Activated T-helper 17 cell treated with anti-CD3 and anti-CD28 coated beads, Interleukin-2, amount 50 U/mL, for 72 hours (primary cell): ENCODE measurements around the gene KRT25. TPM values are rescaled to one million over a fixed set of nuclear protein-coding genes. Genes with fewer than 3 reads are reported as not detected.

Source experiments
- ATAC-seq: fragments of 150-1000 bp; cut with Tn5 transposase; replicated peaks from 2 replicates; pipeline ENCODE4 v1.10.0; 2021; ENCODE audit warnings: mild to moderate bottlenecking, moderate library complexity
- H3K27ac Mint-ChIP-seq: one replicate; pipeline ENCODE4 v1.8.0; 2022; ENCODE audit warnings: mixed read lengths
- H3K27me3 Mint-ChIP-seq: one replicate; pipeline ENCODE4 v1.8.0; 2022; ENCODE audit warnings: mixed read lengths
- H3K36me3 Mint-ChIP-seq: one replicate; pipeline ENCODE4 v1.8.0; 2022; ENCODE audit warnings: low read depth, mild to moderate bottlenecking, mixed read lengths
- H3K4me1 Mint-ChIP-seq: one replicate; pipeline ENCODE4 v1.8.0; 2022; ENCODE audit warnings: mixed read lengths
- H3K4me3 Mint-ChIP-seq: one replicate; pipeline ENCODE4 v1.8.0; 2022; ENCODE audit warnings: mild to moderate bottlenecking, mixed read lengths
- H3K9me3 Mint-ChIP-seq: one replicate; pipeline ENCODE4 v1.8.0; 2022; ENCODE audit warnings: mixed read lengths
- total RNA-seq, 2 donors: library from RNA; stranded (reverse); gene quantifications; one replicate each; pipeline ENCODE4 v1.2.3, GENCODE V29; 2022

Gene KRT25
- total RNA-seq, 2 donors from 2014 or later, result not detected

- H3K27me3 Mint-ChIP-seq, result peaks cover 22% of the 10 kb centered on the region
- no peaks in the 10 kb centered on the region for H3K4me1 Mint-ChIP-seq
- H3K27ac Mint-ChIP-seq, result no peak overlapping the region
- no peaks in the 10 kb centered on the region for H3K9me3 Mint-ChIP-seq
- H3K4me3 Mint-ChIP-seq, result no peak overlapping the region
- no peaks in the 10 kb centered on the region for H3K36me3 Mint-ChIP-seq
- no peak for ATAC-seq
Measured at GRCh38 chr17:40727447-40728231, 27.5 kb downstream of the KRT25 start.

GRCh38 chr17:40726919-40727318 is 28.2 kb downstream of the KRT25 start:
- H3K4me1 Mint-ChIP-seq, result no peaks in the 10 kb centered on the region
- no peak overlapping the region for H3K4me3 Mint-ChIP-seq
- no peaks in the 10 kb centered on the region for H3K9me3 Mint-ChIP-seq
- no peaks in the 10 kb centered on the region for H3K36me3 Mint-ChIP-seq
- H3K27me3 Mint-ChIP-seq, result peaks cover 17% of the 10 kb centered on the region
- no peak for ATAC-seq
- H3K27ac Mint-ChIP-seq, result no peak overlapping the region

- Mint-ChIP-seq H3K4me3 (no peak overlapping the region), H3K9me3 (no peaks in the 10 kb centered on the region), H3K27ac (no peak overlapping the region), H3K27me3 (peaks cover 15% of the 10 kb centered on the region), H3K4me1 (no peaks in the 10 kb centered on the region), H3K36me3 (no peaks in the 10 kb centered on the region)
- no peak for ATAC-seq
Measured at GRCh38 chr17:40724656-40725055, 30.5 kb downstream of the KRT25 start.

DNA sequence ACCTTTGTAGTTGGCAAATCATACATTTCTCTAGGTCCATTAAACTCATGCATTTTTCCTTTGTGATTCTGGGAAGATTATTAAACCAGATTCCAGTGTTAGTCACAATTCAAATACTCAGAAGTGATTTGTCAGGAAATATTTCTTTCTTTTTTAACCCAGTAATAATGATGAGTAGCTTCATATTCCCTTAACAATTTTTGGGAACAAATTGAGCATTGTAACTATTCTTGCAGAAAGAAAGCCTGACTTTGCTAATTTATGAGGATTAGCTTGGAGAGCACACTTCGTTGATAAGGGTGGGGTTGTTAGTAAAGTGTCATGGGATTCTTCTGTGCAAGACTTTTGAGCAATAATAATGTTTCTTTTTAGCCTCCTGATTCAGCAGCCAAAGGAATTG is 32.9 kb downstream of the KRT25 start:
- no peaks in the 10 kb centered on the region for H3K4me1 Mint-ChIP-seq
- no peak overlapping the region for H3K4me3 Mint-ChIP-seq
- H3K9me3 Mint-ChIP-seq, result no peaks in the 10 kb centered on the region
- H3K27me3 Mint-ChIP-seq, result peaks cover 16% of the 10 kb centered on the region
- H3K36me3 Mint-ChIP-seq, result no peaks in the 10 kb centered on the region
- no peak for ATAC-seq
- no peak overlapping the region for H3K27ac Mint-ChIP-seq

DNA sequence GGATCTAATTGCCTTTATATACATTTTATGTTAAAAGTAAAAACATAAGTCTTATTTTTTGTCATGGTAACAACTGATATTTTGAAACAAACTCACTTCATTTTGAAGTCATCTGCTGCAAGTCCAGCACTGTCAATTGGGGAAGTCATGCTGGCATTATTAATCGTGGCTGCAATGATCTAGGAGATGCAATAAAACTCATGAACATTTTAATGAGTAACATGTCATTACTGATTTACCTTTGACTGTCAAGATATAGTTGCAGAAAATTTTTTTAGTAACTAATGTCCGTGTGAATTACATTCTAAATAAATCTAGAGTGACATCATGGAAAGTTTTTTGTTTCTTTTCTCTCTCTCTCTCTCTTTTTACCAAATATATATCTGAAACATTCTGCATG is 34.2 kb downstream of the KRT25 start:
- peak overlapping the region; percentile 22 for H3K27ac Mint-ChIP-seq
- H3K27me3 Mint-ChIP-seq, result peaks cover 20% of the 10 kb centered on the region

DNA sequence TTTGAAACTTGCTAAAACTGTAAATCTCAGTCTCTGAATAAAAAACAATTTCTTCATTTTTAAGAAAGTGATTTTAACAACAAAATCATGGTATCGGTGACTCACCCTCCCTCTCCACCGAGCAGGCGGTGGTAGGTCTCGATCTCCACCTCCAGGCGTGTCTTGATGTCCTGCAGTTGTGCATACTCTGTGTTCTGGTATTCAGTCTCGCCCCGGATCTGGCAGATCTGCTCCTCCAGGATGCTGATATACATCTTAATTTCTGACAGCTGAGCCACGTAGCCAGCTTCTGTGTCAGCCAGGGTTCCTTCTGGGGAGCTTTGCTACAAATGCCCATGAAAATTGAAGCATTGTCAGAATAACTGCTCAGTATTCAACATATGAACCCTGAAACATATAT is 36.2 kb downstream of the KRT25 start:
- Mint-ChIP-seq H3K27ac (no peak overlapping the region), H3K27me3 (peaks cover 20% of the 10 kb centered on the region), H3K4me3 (no peak overlapping the region), H3K36me3 (no peaks in the 10 kb centered on the region), H3K9me3 (no peaks in the 10 kb centered on the region), H3K4me1 (no peaks in the 10 kb centered on the region)
- ATAC-seq, result no peak

More for the DNA sequence above, 34.2 kb downstream of the KRT25 start:
- no peak overlapping the region for H3K4me3 Mint-ChIP-seq
- no peaks in the 10 kb centered on the region for H3K9me3 Mint-ChIP-seq
- no peak for ATAC-seq
- no peaks in the 10 kb centered on the region for H3K36me3 Mint-ChIP-seq
- H3K4me1 Mint-ChIP-seq, result no peaks in the 10 kb centered on the region

DNA sequence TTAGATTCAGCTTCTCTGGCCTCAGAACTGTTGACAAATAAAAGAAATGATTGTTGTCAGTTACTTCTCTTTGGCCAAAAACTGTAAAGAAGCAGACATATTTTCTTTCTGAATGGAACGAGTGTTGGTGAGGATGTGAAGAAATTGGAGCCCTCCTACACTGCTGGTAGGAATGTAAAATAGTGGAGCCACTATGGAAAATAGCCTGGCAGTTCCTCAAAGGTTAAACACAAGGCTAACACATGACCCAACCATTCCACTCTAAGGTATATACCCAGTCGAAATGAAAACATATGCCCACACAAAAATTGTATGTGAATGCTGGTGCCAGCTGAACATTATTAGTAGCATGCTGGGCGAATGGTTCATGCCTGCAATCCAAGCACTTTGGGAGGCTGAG is 37.4 kb downstream of the KRT25 start:
- H3K27me3 Mint-ChIP-seq, result peaks cover 15% of the 10 kb centered on the region
- no peak overlapping the region for H3K27ac Mint-ChIP-seq
- no peak overlapping the region for H3K4me3 Mint-ChIP-seq
- no peaks in the 10 kb centered on the region for H3K4me1 Mint-ChIP-seq
- H3K36me3 Mint-ChIP-seq, result no peaks in the 10 kb centered on the region
- no peaks in the 10 kb centered on the region for H3K9me3 Mint-ChIP-seq
- no peak for ATAC-seq

GRCh38 chr17:40714473-40714872 is 40.7 kb downstream of the KRT25 start:
- H3K4me1 Mint-ChIP-seq, result no peaks in the 10 kb centered on the region
- no peaks in the 10 kb centered on the region for H3K36me3 Mint-ChIP-seq
- H3K27ac Mint-ChIP-seq, result no peak overlapping the region
- ATAC-seq, result no peak
- H3K4me3 Mint-ChIP-seq, result no peak overlapping the region
- H3K9me3 Mint-ChIP-seq, result no peaks in the 10 kb centered on the region
- peaks cover 11% of the 10 kb centered on the region for H3K27me3 Mint-ChIP-seq

DNA sequence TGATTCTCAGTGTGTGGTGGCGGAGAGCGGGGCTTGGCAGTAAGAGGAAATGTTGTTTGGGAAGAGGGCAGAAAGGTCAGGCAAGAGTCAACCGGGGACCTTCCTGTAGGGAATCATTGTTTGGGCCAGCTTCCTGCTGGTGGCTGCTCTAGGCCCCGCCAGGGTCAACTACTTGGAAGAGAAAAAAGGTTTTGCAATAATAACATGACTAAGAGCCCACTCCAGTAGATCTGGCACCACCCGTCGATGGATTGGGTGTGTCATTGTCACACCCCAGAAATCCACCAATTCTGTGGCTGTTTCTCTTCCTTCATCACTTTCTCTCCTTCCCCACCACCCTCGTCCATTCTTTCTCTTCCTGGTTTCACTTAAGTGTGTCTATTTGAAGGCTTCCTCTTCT is 47.4 kb downstream of the KRT25 start:
- H3K9me3 Mint-ChIP-seq, result no peaks in the 10 kb centered on the region
- no peak overlapping the region for H3K4me3 Mint-ChIP-seq
- peaks cover 14% of the 10 kb centered on the region for H3K27me3 Mint-ChIP-seq
- no peak overlapping the region for H3K27ac Mint-ChIP-seq
- no peaks in the 10 kb centered on the region for H3K36me3 Mint-ChIP-seq
- ATAC-seq, result no peak
- no peaks in the 10 kb centered on the region for H3K4me1 Mint-ChIP-seq

GRCh38 chr17:40705584-40705983 is 49.5 kb downstream of the KRT25 start:
- Mint-ChIP-seq H3K27ac (no peak overlapping the region), H3K27me3 (peaks cover 15% of the 10 kb centered on the region), H3K4me1 (no peaks in the 10 kb centered on the region), H3K36me3 (no peaks in the 10 kb centered on the region), H3K4me3 (no peak overlapping the region), H3K9me3 (no peaks in the 10 kb centered on the region)
- no peak for ATAC-seq

GRCh38 chr17:40703652-40704051 is 51.5 kb downstream of the KRT25 start, which contains the start of gene KRT24:
KRT24 (minus strand) TSS chr17:40703752; CDS start chr17:40703693, 59 bp downstream.
- no peaks in the 10 kb centered on the region for H3K36me3 Mint-ChIP-seq
- no peak for ATAC-seq

DNA sequence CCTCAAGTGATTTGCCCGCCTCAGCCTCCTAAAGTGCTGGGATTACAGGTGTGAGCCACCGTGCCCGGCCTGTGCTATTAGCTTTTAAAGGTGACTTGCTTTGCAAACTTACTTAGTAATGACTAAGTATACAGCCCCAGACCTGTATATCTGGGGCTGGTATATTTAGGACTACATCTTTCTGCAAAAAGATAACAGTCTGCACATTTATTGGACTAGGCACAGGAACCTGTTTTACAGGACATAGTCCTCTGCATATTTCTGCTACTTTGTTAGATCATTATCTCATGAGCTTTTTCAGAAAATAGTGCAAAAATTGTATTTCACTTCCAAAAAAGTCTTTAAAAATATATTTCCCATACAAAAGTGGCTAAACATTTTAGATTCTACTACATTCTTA is 52.9 kb downstream of the KRT25 start:
- H3K36me3 Mint-ChIP-seq, result no peaks in the 10 kb centered on the region
- no peak overlapping the region for H3K27ac Mint-ChIP-seq
- no peak overlapping the region for H3K4me3 Mint-ChIP-seq
- H3K9me3 Mint-ChIP-seq, result no peaks in the 10 kb centered on the region
- no peak for ATAC-seq
- no peaks in the 10 kb centered on the region for H3K4me1 Mint-ChIP-seq
- H3K27me3 Mint-ChIP-seq, result peaks cover 16% of the 10 kb centered on the region

More at GRCh38 chr17:40703652-40704051, 51.5 kb downstream of the KRT25 start, which contains the start of gene KRT24:
- Mint-ChIP-seq H3K4me1 (no peaks in the 10 kb centered on the region), H3K27ac (no peak within 1 kb of the TSS), H3K9me3 (no peaks in the 10 kb centered on the region), H3K4me3 (no peak within 1 kb of the TSS), H3K27me3 (peaks cover 15% of the 10 kb centered on the region)

DNA sequence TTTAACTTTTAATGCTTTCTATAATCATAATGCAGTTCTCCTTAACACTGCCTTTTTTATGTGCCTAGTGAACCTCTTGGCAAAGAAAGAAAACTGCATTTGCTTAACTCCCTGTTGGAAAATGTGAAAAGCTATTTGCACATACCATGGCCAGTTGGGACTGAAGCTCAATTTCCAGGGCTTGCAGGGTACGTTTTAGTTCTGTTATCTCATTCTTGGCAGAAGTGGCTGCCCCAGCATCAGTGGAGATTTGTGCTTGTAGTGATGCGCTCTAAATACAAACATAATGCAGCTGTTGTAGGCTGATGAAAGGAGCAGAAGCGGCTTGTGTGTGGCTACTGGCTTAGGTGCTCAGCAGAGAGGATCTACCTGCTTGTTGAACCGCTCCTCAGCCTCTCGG is 55.3 kb downstream of the KRT25 start:
- no peak overlapping the region for H3K27ac Mint-ChIP-seq
- H3K9me3 Mint-ChIP-seq, result no peaks in the 10 kb centered on the region
- no peak for ATAC-seq
- peaks cover 3% of the 10 kb centered on the region for H3K4me1 Mint-ChIP-seq
- no peak overlapping the region for H3K4me3 Mint-ChIP-seq
- no peaks in the 10 kb centered on the region for H3K36me3 Mint-ChIP-seq
- H3K27me3 Mint-ChIP-seq, result peaks cover 20% of the 10 kb centered on the region

DNA sequence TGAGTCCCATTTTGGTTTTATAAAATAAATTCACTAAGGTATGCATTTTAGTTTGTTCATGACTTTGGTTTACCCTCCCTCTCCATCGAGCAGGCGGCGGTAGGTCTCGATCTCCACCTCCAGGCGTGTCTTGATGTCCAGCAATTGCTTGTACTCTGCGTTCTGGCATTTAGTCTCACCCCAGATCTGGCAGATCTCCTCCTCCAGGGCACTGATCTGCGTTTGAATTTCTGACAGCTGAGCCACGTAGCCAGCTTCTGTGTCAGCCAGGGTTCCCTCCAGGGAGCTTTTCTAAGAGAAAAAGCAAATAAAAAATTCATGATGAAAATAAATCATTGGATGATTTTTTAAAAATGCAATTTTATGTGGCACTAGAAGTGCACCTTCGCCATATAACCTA is 55.8 kb downstream of the KRT25 start:
- no peak for ATAC-seq
- Mint-ChIP-seq H3K36me3 (no peaks in the 10 kb centered on the region), H3K4me3 (no peak overlapping the region), H3K9me3 (no peaks in the 10 kb centered on the region), H3K4me1 (peaks cover 3% of the 10 kb centered on the region), H3K27me3 (peaks cover 16% of the 10 kb centered on the region), H3K27ac (no peak overlapping the region)
